Activated CD8-positive, alpha-beta memory T cell treated with anti-CD3 and anti-CD28 coated beads for 36 hours (primary cell): ENCODE data around the gene ATP2B3. TPM values are rescaled to one million over a fixed set of nuclear protein-coding genes. Genes with fewer than 3 reads are reported as not detected.

Experiments used
- CTCF ChIA-PET: fragments of 350-600 bp; sonication (Branson Sonifier 250); formaldehyde crosslinking; loops from one replicate; lab custom pipeline; 2021; ENCODE audit warnings: antibody characterized with exemption; lab: Charles Lee
- POLR2A ChIA-PET: fragments of 350-600 bp; sonication (Branson Sonifier 250); formaldehyde crosslinking; loops from one replicate; lab custom pipeline; 2021; ENCODE audit warnings: antibody characterized with exemption; lab: Charles Lee
- total RNA-seq, 2 experiments: library from RNA; stranded (reverse); gene quantifications; one replicate each; pipeline ENCODE4 v1.2.3, GENCODE V29; 2021

The ATP2B3 gene
- total RNA-seq, 2 experiments from 2014 or later = not detected

GRCh38 chrX:153622661-153623309, 105.3 kb downstream of the ATP2B3 start:
- POLR2A ChIA-PET = no interaction called here
- CTCF ChIA-PET = no interaction called here

- POLR2A ChIA-PET = no interaction called here
- CTCF ChIA-PET = no interaction called here
Observed at GRCh38 chrX:153623310-153624029, 106.0 kb downstream of the ATP2B3 start.

GRCh38 chrX:153624196-153625091, 107.0 kb downstream of the ATP2B3 start:
- CTCF ChIA-PET = no interaction called here

GRCh38 chrX:153625271-153626024, 108.0 kb downstream of the ATP2B3 start:
- CTCF ChIA-PET = no interaction called here
- POLR2A ChIA-PET = no interaction called here

More at GRCh38 chrX:153624196-153625091, 107.0 kb downstream of the ATP2B3 start:
- POLR2A ChIA-PET = no interaction called here

GRCh38 chrX:153626025-153626633, 108.7 kb downstream of the ATP2B3 start:
- POLR2A ChIA-PET = no interaction called here
- CTCF ChIA-PET = no interaction called here

GRCh38 chrX:153626863-153627674, 109.6 kb downstream of the ATP2B3 start:
- ChIA-PET CTCF (no interaction called here), POLR2A (no interaction called here)

- POLR2A ChIA-PET = no interaction called here
Observed at GRCh38 chrX:153627675-153628111, 110.3 kb downstream of the ATP2B3 start.

GRCh38 chrX:153628129-153628528, 110.7 kb downstream of the ATP2B3 start:
- ChIA-PET CTCF (no interaction called here), POLR2A (no interaction called here)

More at GRCh38 chrX:153627675-153628111, 110.3 kb downstream of the ATP2B3 start:
- CTCF ChIA-PET = no interaction called here

- ChIA-PET POLR2A (no interaction called here), CTCF (no interaction called here)
Observed at GRCh38 chrX:153628665-153629064, 111.2 kb downstream of the ATP2B3 start.

- POLR2A ChIA-PET = no interaction called here
- CTCF ChIA-PET = no interaction called here
Observed at GRCh38 chrX:153631346-153631745, 113.9 kb downstream of the ATP2B3 start.

GRCh38 chrX:153631907-153632594, 114.6 kb downstream of the ATP2B3 start:
- CTCF ChIA-PET = no interaction called here
- POLR2A ChIA-PET = no interaction called here

Other genes with a start within 250 kb of the ATP2B3 start
- gene PNMA6F, start 195.9 kb upstream of the ATP2B3 start, total RNA-seq = not detected
- 10 to 100 TPM; 10.3 to 10.9 TPM for gene ZNF275, start 183.5 kb upstream of the ATP2B3 start, total RNA-seq
- gene PNMA6E, start 116.3 kb upstream of the ATP2B3 start, total RNA-seq = not detected
- gene ZFP92, start 106.2 kb upstream of the ATP2B3 start, total RNA-seq = 1 to 10 TPM; 1.8 to 2.0 TPM
- 1 to 10 TPM; 1.7 to 1.9 TPM for gene TREX2, start 71.6 kb upstream of the ATP2B3 start, total RNA-seq
- 10 to 100 TPM; 69.2 to 72.2 TPM for gene HAUS7, start 47.1 kb upstream of the ATP2B3 start, total RNA-seq
- gene BGN, start 22.7 kb upstream of the ATP2B3 start, total RNA-seq = not detected
- gene CCNQ, start 81.5 kb downstream of the ATP2B3 start, total RNA-seq = 10 to 100 TPM; 28.0 to 31.7 TPM
- under 1 TPM; 0.11 to 0.15 TPM for gene DUSP9, start 129.6 kb downstream of the ATP2B3 start, total RNA-seq
- gene PNCK, start 156.2 kb downstream of the ATP2B3 start, total RNA-seq = not detected
- under 1 TPM; 0.63 to 0.80 TPM for gene SLC6A8, start 170.3 kb downstream of the ATP2B3 start, total RNA-seq
- gene BCAP31, start 206.7 kb downstream of the ATP2B3 start, total RNA-seq = 100 to 1,000 TPM; 145 to 150 TPM
- gene ABCD1, start 207.2 kb downstream of the ATP2B3 start, total RNA-seq = 1 to 10 TPM; 3.5 to 4.4 TPM
- under 1 TPM; 0.48 to 0.63 TPM for gene PLXNB3, start 246.6 kb downstream of the ATP2B3 start, total RNA-seq